GM12878 (cell line): Measurements from ENCODE around the gene CDCA5. TPM values are rescaled to one million over a fixed set of nuclear protein-coding genes. Genes with fewer than 3 reads are reported as not detected.
A peak's percentile ranks its signal among the peaks of the same experiment; 100 is the strongest.

Experiments
- ATF3 ChIP-seq: IDR thresholded peaks from 2 replicates; pipeline ENCODE4 v1.6.1; 2011; ENCODE audit warnings: low read depth, mild to moderate bottlenecking, low read length, moderate library complexity, borderline replicate concordance; ENCODE audit errors: extremely low read depth
- BACH1 ChIP-seq: fragments of 450-650 bp; IDR thresholded peaks from 2 replicates; pipeline ENCODE4 v1.6.1; 2017; ENCODE audit warnings: mild to moderate bottlenecking, borderline replicate concordance
- BHLHE40 ChIP-seq, 2 experiments: fragments of 450-650 bp in 1 of 2; IDR thresholded peaks; 2 replicates each; pipeline ENCODE4 v1.6.1; 2011 to 2017; ENCODE audit warnings: low read depth in 2 of 2, borderline replicate concordance in 1 of 2, improper control_type of control experiment in 1 of 2, low read length in 1 of 2, mild to moderate bottlenecking in 1 of 2
- BMI1 ChIP-seq: fragments of 450-650 bp; IDR thresholded peaks from 2 replicates; pipeline ENCODE4 v1.6.1; 2016; ENCODE audit warnings: mild to moderate bottlenecking, moderate library complexity, borderline replicate concordance
- CBFB ChIP-seq: IDR thresholded peaks from 2 replicates; pipeline ENCODE4 v1.6.1; 2016; ENCODE audit warnings: antibody characterized with exemption, low read depth
- EZH2 ChIP-seq: IDR thresholded peaks from 2 replicates; pipeline ENCODE4 v1.6.1; 2012; ENCODE audit warnings: low read depth, mild to moderate bottlenecking, control low read depth, inconsistent platforms, low read length, borderline replicate concordance; ENCODE audit not compliant: control insufficient read depth
- FOXM1 ChIP-seq: IDR thresholded peaks from 2 replicates; pipeline ENCODE4 v1.6.1; 2012; ENCODE audit warnings: low read depth, mild to moderate bottlenecking, inconsistent platforms, low read length, moderate library complexity
- HDGF ChIP-seq: fragments of 450-650 bp; IDR thresholded peaks from 2 replicates; pipeline ENCODE4 v1.6.1; 2016; ENCODE audit warnings: antibody characterized with exemption
- MLLT1 ChIP-seq: fragments of 450-650 bp; IDR thresholded peaks from 2 replicates; pipeline ENCODE4 v1.6.1; 2016; ENCODE audit warnings: mild to moderate bottlenecking
- MYC ChIP-seq: IDR thresholded peaks from 2 replicates; pipeline ENCODE4 v1.6.1; 2011; ENCODE audit warnings: mild to moderate bottlenecking, low read length, moderate library complexity, inconsistent platforms; ENCODE audit not compliant: insufficient read depth, insufficient replicate concordance, insufficient read length, severe bottlenecking
- NFIC ChIP-seq: IDR thresholded peaks from 2 replicates; pipeline ENCODE4 v1.6.1; 2012; ENCODE audit warnings: low read depth, mild to moderate bottlenecking, inconsistent platforms, low read length, moderate library complexity
- NR2F1 ChIP-seq: fragments of 450-650 bp; conservative IDR thresholded peaks from 2 replicates; pipeline ENCODE4 v1.6.1; 2017; ENCODE audit warnings: mild to moderate bottlenecking
- PKNOX1 ChIP-seq: fragments of 450-650 bp; IDR thresholded peaks from 2 replicates; pipeline ENCODE4 v1.6.1; 2016; ENCODE audit warnings: mild to moderate bottlenecking
- PML ChIP-seq: IDR thresholded peaks from 2 replicates; pipeline ENCODE4 v1.6.1; 2012; ENCODE audit warnings: low read length, inconsistent platforms
- PRDM15 ChIP-seq: fragments of 450-650 bp; formaldehyde crosslinking; IDR thresholded peaks from 2 replicates; pipeline ENCODE4 v1.4.0; 2020; ENCODE audit warnings: mild to moderate bottlenecking, moderate library complexity
- SIX5 ChIP-seq: IDR thresholded peaks from 2 replicates; pipeline ENCODE4 v1.6.1; 2011; ENCODE audit warnings: mild to moderate bottlenecking, low read depth, low read length, moderate library complexity; ENCODE audit not compliant: severe bottlenecking
- SMAD5 ChIP-seq: IDR thresholded peaks from 2 replicates; pipeline ENCODE4 v1.6.1; 2016; ENCODE audit warnings: antibody characterized with exemption, low read depth
- SMC3 ChIP-seq: IDR thresholded peaks from 2 replicates; pipeline ENCODE4 v1.6.1; 2011; ENCODE audit warnings: low read length, improper control_type of control experiment, borderline replicate concordance
- SRF ChIP-seq, 2 experiments: IDR thresholded peaks; 2 replicates each; pipeline ENCODE4 v1.6.1; 2011; ENCODE audit warnings: low read depth in 2 of 2, low read length in 2 of 2, mild to moderate bottlenecking in 1 of 2, moderate library complexity in 1 of 2
- USF2 ChIP-seq: IDR thresholded peaks from 2 replicates; pipeline ENCODE4 v1.6.1; 2011; ENCODE audit warnings: low read depth, low read length, improper control_type of control experiment, borderline replicate concordance
- polyA plus RNA-seq, 11 experiments: library from polyadenylated mRNA; depleted of rRNA in 4 of 11; unstranded in 6 of 11; stranded (reverse) in 5 of 11; fragments of >200 nt; fragmentation: Nextera tagmentation in 4 of 11; fragmentation: Illumina TruSeq in 1 of 11; extraction: Ambion mirVana in 4 of 11; extraction: Trizol in 1 of 11; gene quantifications; 1 replicate in 1 of 11; 2 replicates in 10 of 11; pipeline versions ENCODE4 v1.2.1 to v1.2.3, GENCODE V29; 2011 to 2016; ENCODE audit warnings: inconsistent platforms in 2 of 11, missing spikeins in 2 of 11, low read depth in 1 of 11
- total RNA-seq, 4 experiments: library from RNA; depleted of rRNA in 3 of 4; stranded (reverse); fragments of >200 nt in 3 of 4; fragmentation: Illumina TruSeq in 1 of 4; extraction: Trizol in 1 of 4; gene quantifications; 2 replicates each; pipeline versions ENCODE4 v1.2.1 to v1.2.3, GENCODE V29; 2013 to 2021

The CDCA5 gene
- total and polyA plus RNA-seq, 10 of the 15 experiments (the other 5 are each of a cell fraction or from before 2014, with no cell fraction given) = 21.2 to 107 (median 64.9) TPM

- no peak for TF ChIP-seq PRDM15 (CRISPR knock-in tag)
- TF ChIP-seq SMAD5 = peak; percentile 75; the same call in 1 of the 2 replicates
- TF ChIP-seq BMI1 = peak; percentile 91
- TF ChIP-seq EZH2 = no peak
- TF ChIP-seq USF2 = no peak; the same call in 1 of the 2 replicates
- TF ChIP-seq ATF3 = no peak
- TF ChIP-seq FOXM1 = peak; percentile 56; the same call in 1 of the 2 replicates
- peak; percentile 60 for TF ChIP-seq SIX5
- TF ChIP-seq PKNOX1 = peak; percentile 76
- TF ChIP-seq NFIC = no peak
- TF ChIP-seq HDGF = peak; percentile 73; the same call in 1 of the 2 replicates
- peak; percentile 46 to 75; a peak in 3 of 4 replicates for TF ChIP-seq SRF (IDR thresholded peaks at IDR 0.05; ENCODE audit: low read depth in 2 of 2, low read length in 2 of 2)
- TF ChIP-seq NR2F1 = no peak
- TF ChIP-seq SMC3 = peak; percentile 70; the same call in 1 of the 2 replicates
- peak in 1 of 2 experiments; percentile 42; a peak in 1 of 4 replicates for TF ChIP-seq BHLHE40 (IDR thresholded peaks at IDR 0.05; ENCODE audit: borderline replicate concordance in 1 of 2, low read depth in 2 of 2, low read length in 1 of 2)
- TF ChIP-seq CBFB = peak; percentile 77; the same call in 1 of the 2 replicates
- TF ChIP-seq BACH1 = peak; percentile 34; the same call in 1 of the 2 replicates
- peak; percentile 93 for TF ChIP-seq PML
- TF ChIP-seq MYC = peak; percentile 33
- TF ChIP-seq MLLT1 = 0 out of 2 replicates have a peak, but pooled peaks have one; percentile 31
Observed at GRCh38 chr11:65117206-65118096, 33.6 kb upstream of the CDCA5 start, which contains the start of gene ZNHIT2 (continued).
